Measurements from ENCODE around the gene IGSF22. TPM values are rescaled to one million over a fixed set of nuclear protein-coding genes. Genes with fewer than 3 reads are reported as not detected.
"Not testable (repeated sequence)": the region's sequence is repeated elsewhere in the genome, so short reads cannot be mapped to it uniquely, and the experiment has no call there.

The IGSF22 gene
- polyA plus RNA-seq, 1 of the 3 experiments (the other 2 are of a cell fraction), result 0.02 TPM

DNA sequence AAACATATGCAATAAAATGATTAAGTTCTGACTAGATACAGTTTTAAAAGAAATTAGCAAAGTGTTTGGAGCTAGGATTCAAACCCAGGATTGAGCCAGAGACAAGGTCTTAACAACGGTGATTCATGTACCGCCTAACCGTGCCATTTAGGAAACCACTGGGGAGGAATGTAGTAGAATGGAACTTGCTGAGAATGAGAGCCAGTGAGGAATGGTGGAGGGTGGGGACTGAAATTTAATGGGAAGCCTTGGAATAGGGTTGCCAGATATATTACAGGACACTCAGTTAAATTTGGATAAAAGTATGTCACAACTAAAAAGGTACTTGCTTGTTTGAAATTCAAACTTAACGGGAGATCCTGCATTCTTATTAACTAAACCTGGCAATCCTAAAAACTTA lies 57.9 kb downstream of the IGSF22 start:
- no peaks in the 10 kb centered on the region for H3K9me2 ChIP-seq
- 94% methylated on average over 4 of the region's 4 CpGs for WGBS (ENCODE audit: low lambda C conversion rate)
- ChIA-PET CTCF (no interaction called here), POLR2A (no interaction called here)
- H4K20me1 ChIP-seq (ENCODE audit: insufficient read depth), result no peaks in the 10 kb centered on the region
- DNase-seq, result no peak
- TF ChIP-seq, protein P1, sequence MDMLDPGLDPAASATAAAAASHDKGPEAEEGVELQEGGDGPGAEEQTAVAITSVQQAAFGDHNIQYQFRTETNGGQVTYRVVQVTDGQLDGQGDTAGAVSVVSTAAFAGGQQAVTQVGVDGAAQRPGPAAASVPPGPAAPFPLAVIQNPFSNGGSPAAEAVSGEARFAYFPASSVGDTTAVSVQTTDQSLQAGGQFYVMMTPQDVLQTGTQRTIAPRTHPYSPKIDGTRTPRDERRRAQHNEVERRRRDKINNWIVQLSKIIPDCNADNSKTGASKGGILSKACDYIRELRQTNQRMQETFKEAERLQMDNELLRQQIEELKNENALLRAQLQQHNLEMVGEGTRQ (IDR thresholded peaks at IDR 0.05; ENCODE audit: borderline replicate concordance, low read depth, low read length), result no peak
- TF ChIP-seq, protein P2, sequence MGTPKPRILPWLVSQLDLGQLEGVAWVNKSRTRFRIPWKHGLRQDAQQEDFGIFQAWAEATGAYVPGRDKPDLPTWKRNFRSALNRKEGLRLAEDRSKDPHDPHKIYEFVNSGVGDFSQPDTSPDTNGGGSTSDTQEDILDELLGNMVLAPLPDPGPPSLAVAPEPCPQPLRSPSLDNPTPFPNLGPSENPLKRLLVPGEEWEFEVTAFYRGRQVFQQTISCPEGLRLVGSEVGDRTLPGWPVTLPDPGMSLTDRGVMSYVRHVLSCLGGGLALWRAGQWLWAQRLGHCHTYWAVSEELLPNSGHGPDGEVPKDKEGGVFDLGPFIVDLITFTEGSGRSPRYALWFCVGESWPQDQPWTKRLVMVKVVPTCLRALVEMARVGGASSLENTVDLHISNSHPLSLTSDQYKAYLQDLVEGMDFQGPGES (IDR thresholded peaks at IDR 0.05; ENCODE audit: low read depth, low read length), result no peak
- TF ChIP-seq FOXM1 (IDR thresholded peaks at IDR 0.05; ENCODE audit: low read depth), result no peak
- no peak for TF ChIP-seq GATA2 (CRISPR knock-in tag; IDR thresholded peaks at IDR 0.05)
- TF ChIP-seq, protein P3, sequence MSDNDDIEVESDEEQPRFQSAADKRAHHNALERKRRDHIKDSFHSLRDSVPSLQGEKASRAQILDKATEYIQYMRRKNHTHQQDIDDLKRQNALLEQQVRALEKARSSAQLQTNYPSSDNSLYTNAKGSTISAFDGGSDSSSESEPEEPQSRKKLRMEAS (IDR thresholded peaks at IDR 0.05; ENCODE audit: low read depth), result no peak
- TF ChIP-seq, protein P4, sequence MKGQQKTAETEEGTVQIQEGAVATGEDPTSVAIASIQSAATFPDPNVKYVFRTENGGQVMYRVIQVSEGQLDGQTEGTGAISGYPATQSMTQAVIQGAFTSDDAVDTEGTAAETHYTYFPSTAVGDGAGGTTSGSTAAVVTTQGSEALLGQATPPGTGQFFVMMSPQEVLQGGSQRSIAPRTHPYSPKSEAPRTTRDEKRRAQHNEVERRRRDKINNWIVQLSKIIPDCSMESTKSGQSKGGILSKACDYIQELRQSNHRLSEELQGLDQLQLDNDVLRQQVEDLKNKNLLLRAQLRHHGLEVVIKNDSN (IDR thresholded peaks at IDR 0.05; ENCODE audit: borderline replicate concordance, low read depth), result no peak
- TF ChIP-seq, protein P5, sequence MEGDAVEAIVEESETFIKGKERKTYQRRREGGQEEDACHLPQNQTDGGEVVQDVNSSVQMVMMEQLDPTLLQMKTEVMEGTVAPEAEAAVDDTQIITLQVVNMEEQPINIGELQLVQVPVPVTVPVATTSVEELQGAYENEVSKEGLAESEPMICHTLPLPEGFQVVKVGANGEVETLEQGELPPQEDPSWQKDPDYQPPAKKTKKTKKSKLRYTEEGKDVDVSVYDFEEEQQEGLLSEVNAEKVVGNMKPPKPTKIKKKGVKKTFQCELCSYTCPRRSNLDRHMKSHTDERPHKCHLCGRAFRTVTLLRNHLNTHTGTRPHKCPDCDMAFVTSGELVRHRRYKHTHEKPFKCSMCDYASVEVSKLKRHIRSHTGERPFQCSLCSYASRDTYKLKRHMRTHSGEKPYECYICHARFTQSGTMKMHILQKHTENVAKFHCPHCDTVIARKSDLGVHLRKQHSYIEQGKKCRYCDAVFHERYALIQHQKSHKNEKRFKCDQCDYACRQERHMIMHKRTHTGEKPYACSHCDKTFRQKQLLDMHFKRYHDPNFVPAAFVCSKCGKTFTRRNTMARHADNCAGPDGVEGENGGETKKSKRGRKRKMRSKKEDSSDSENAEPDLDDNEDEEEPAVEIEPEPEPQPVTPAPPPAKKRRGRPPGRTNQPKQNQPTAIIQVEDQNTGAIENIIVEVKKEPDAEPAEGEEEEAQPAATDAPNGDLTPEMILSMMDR (IDR thresholded peaks at IDR 0.05), result no peak
- no peak for TF ChIP-seq TAF1 (IDR thresholded peaks at IDR 0.05; ENCODE audit: borderline replicate concordance, low read depth, low read length)
- TF ChIP-seq EP300 (IDR thresholded peaks at IDR 0.05; ENCODE audit: borderline replicate concordance in 1 of 2, low read depth in 1 of 2, low read length in 1 of 2), result no peak
- no peak for TF ChIP-seq RAD21 (IDR thresholded peaks at IDR 0.05; ENCODE audit: low read length)
- TF ChIP-seq TCF12 (IDR thresholded peaks at IDR 0.05), result no peak
- TF ChIP-seq JUND (IDR thresholded peaks at IDR 0.05), result no peak
- TF ChIP-seq RFX5 (IDR thresholded peaks at IDR 0.05; ENCODE audit: low read length), result no peak
- TF ChIP-seq MXI1 (IDR thresholded peaks at IDR 0.05; ENCODE audit: low read depth, low read length), result no peak
- TF ChIP-seq CHD2 (IDR thresholded peaks at IDR 0.05; ENCODE audit: low read length, partially characterized antibody), result no peak
- no peak for TF ChIP-seq MEF2A (IDR thresholded peaks at IDR 0.05; ENCODE audit: borderline replicate concordance, low read depth)
- H3K4me1 ChIP-seq (ENCODE audit: control insufficient read depth in 1 of 2, insufficient read depth in 2 of 2, low read depth in 1 of 2, low read length in 1 of 2), result no peaks in the 10 kb centered on the region
- no peak overlapping the region for H3K4me3 ChIP-seq (ENCODE audit: low read depth in 2 of 2, low read length in 1 of 2)
- no peak overlapping the region for H3K27ac ChIP-seq (ENCODE audit: low read depth in 2 of 2, low read length in 1 of 2)
- H3K4me2 ChIP-seq, result no peak overlapping the region
- no peaks in the 10 kb centered on the region for H3K27me3 ChIP-seq (ENCODE audit: insufficient read depth)
- H3K79me2 ChIP-seq (ENCODE audit: insufficient read depth), result no peaks in the 10 kb centered on the region
- H3K9me3 ChIP-seq, result no peaks in the 10 kb centered on the region
- H3F3A ChIP-seq (replicated peaks; ENCODE audit: insufficient read depth), result no peaks in the 10 kb centered on the region
- no peak overlapping the region for H3K9ac ChIP-seq
- H2AFZ ChIP-seq (ENCODE audit: low read depth), result no peak overlapping the region
- no peaks in the 10 kb centered on the region for H3K36me3 ChIP-seq (replicated peaks in 1 of 2; ENCODE audit: control insufficient read depth in 1 of 2, insufficient read depth in 2 of 2, low read length in 1 of 2)

DNA sequence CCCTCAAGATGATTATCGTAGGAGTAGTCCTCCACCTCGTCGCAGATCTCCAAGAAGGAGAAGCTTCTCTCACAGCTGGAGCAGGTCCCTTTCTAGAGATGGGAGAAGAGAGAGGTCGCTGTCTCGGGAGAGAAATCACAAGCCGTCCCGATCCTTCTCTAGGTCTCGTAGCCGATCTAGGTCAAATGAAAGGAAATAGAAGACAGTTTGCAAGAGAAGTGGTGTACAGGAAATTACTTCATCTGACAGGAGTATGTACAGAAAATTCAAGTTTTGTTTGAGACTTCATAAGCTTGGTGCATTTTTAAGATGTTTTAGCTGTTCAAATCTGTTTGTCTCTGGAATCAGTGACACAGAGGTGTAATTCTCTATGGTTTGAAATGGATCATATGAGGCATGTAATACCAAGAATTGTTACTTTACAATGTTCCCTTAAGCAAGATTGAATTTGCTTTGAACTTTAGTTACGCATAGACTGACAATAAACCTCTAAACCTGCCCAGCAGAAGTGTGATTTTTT lies 60.6 kb downstream of the IGSF22 start:
- H3K9ac ChIP-seq; H3K4me1 ChIP-seq (ENCODE audit: control insufficient read depth in 1 of 2, insufficient read depth in 2 of 2, low read depth in 1 of 2, low read length in 1 of 2); H3K4me3 ChIP-seq (ENCODE audit: low read depth in 2 of 2, low read length in 1 of 2); H3K9me2 ChIP-seq; H3K9me3 ChIP-seq; CTCF ChIA-PET; H4K20me1 ChIP-seq (ENCODE audit: insufficient read depth); H3K4me2 ChIP-seq; H3K36me3 ChIP-seq (replicated peaks in 1 of 2; ENCODE audit: control insufficient read depth in 1 of 2, insufficient read depth in 2 of 2, low read length in 1 of 2); H3F3A ChIP-seq (replicated peaks; ENCODE audit: insufficient read depth); DNase-seq; H3K79me2 ChIP-seq (ENCODE audit: insufficient read depth); H3K27me3 ChIP-seq (ENCODE audit: insufficient read depth); H3K27ac ChIP-seq (ENCODE audit: low read depth in 2 of 2, low read length in 1 of 2); H2AFZ ChIP-seq (ENCODE audit: low read depth); POLR2A ChIA-PET: not testable (repeated sequence)
- WGBS (ENCODE audit: low lambda C conversion rate), result 81% methylated on average over 10 of the region's 10 CpGs
